ENCODE results near the gene DCC. TPM values are rescaled to one million over a fixed set of nuclear protein-coding genes. Genes with fewer than 3 reads are reported as not detected.

The DCC gene
- total RNA-seq, 1 experiment from 2014 or later, result not detected

DNA sequence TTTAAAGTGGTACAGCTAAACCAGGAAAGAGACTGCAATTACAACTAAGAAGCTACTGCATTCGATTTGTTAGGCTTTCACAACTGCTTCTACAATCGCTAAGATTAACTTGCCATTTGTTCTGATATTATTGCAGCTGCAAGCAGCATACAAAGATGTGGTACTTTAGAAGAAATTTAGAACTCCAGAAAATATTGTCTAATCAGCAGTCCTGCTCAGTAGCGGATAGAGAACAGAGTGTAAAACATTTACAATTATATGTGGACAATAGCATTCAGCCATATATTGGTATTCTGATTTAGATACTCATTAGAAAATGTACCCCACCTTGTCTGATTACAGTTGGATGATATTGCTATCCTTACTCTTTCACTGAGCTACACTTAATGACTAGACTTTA is 265.3 kb downstream of the DCC start:
- no peaks in the 10 kb centered on the region for H3K79me2 ChIP-seq (ENCODE audit: low read depth)
- H3K9me2 ChIP-seq (ENCODE audit: insufficient read depth), result no peaks in the 10 kb centered on the region
- intact Hi-C loops (cut with micrococcal nuclease; ENCODE audit: unreplicated experiment), result no loop called here
- no peaks in the 10 kb centered on the region; the same call in 1 of the 2 replicates for H4K20me1 ChIP-seq (ENCODE audit: insufficient read depth)
- H3K36me3 ChIP-seq (ENCODE audit: low read depth), result no peaks in the 10 kb centered on the region
- no peaks in the 10 kb centered on the region for H3K4me1 ChIP-seq (replicated peaks; ENCODE audit: insufficient read depth)
- POLR2A ChIA-PET (ENCODE audit: unreplicated experiment), result no interaction called here
- CTCF ChIA-PET, result no interaction called here
- BruUV-seq (replicated peaks), result no TSS peak
- H3K27ac ChIP-seq, result no peak overlapping the region
- no peak overlapping the region for H3K4me2 ChIP-seq
- TF ChIP-seq EZH2 (IDR thresholded peaks at IDR 0.05; ENCODE audit: low read depth) (no peak), CTCF (conservative IDR thresholded peaks at IDR 0.05) (no peak)
- H3K9me3 ChIP-seq (ENCODE audit: insufficient read depth, low read depth), result no peaks in the 10 kb centered on the region
- H2AFZ ChIP-seq, result no peak overlapping the region
- DNase-seq, result no peak
- 0 out of 2 replicates have a peak, but pooled peaks cover 6% of the 10 kb centered on the region for H3K27me3 ChIP-seq (ENCODE audit: insufficient read depth, low read depth)
- H3F3A ChIP-seq (ENCODE audit: insufficient read depth, low read depth), result no peaks in the 10 kb centered on the region
- no peak overlapping the region for H3K4me3 ChIP-seq

DNA sequence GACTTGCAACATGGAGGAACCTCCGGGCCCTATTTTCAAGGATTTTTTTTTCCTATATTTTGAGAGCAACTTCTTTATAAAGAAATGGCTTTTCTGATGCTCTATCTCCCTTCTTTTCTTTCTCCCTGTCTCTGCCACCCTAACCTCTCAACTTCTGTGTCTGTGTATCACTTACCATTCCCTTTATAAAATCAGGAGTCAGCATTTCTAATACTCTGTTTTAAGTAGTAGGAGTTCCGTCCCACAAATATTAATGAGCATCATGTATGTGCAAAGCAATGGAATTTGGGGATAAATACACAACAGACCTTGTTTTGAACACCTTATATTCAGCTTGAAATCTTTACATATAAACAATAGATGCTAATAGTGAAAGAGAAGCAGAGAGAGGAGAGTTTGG is 268.0 kb downstream of the DCC start:
- Histone ChIP-seq H2AFZ (no peak overlapping the region), H3K36me3 (ENCODE audit: low read depth) (no peaks in the 10 kb centered on the region), H3F3A (ENCODE audit: insufficient read depth, low read depth) (no peaks in the 10 kb centered on the region), H3K79me2 (ENCODE audit: low read depth) (no peaks in the 10 kb centered on the region), H3K27me3 (ENCODE audit: insufficient read depth, low read depth) (0 out of 2 replicates have a peak, but pooled peaks cover 6% of the 10 kb centered on the region), H3K4me1 (replicated peaks; ENCODE audit: insufficient read depth) (no peaks in the 10 kb centered on the region), H3K9me3 (ENCODE audit: insufficient read depth, low read depth) (no peaks in the 10 kb centered on the region), H3K9me2 (ENCODE audit: insufficient read depth) (no peaks in the 10 kb centered on the region), H4K20me1 (ENCODE audit: insufficient read depth) (no peaks in the 10 kb centered on the region; the same call in 1 of the 2 replicates), H3K27ac (no peak overlapping the region), H3K4me2 (no peak overlapping the region), H3K4me3 (no peak overlapping the region)
- ChIA-PET POLR2A (ENCODE audit: unreplicated experiment) (no interaction called here), CTCF (no interaction called here)
- BruUV-seq (replicated peaks), result no TSS peak
- TF ChIP-seq EZH2 (IDR thresholded peaks at IDR 0.05; ENCODE audit: low read depth) (no peak), CTCF (conservative IDR thresholded peaks at IDR 0.05) (no peak)
- DNase-seq, result no peak
- intact Hi-C loops (cut with micrococcal nuclease; ENCODE audit: unreplicated experiment), result no loop called here

GRCh38 chr18:52610451-52611115 is 270.6 kb downstream of the DCC start:
- H3K27me3 ChIP-seq (ENCODE audit: insufficient read depth, low read depth), result peaks cover 20% of the 10 kb centered on the region; the same call in 1 of the 2 replicates
- no peak overlapping the region for H2AFZ ChIP-seq
- ChIA-PET POLR2A (ENCODE audit: unreplicated experiment) (no interaction called here), CTCF (no interaction called here)
- H3F3A ChIP-seq (ENCODE audit: insufficient read depth, low read depth), result no peaks in the 10 kb centered on the region
- H3K27ac ChIP-seq, result no peak overlapping the region
- BruUV-seq (replicated peaks), result no TSS peak
- H3K4me3 ChIP-seq, result no peak overlapping the region
- intact Hi-C loops (cut with micrococcal nuclease; ENCODE audit: unreplicated experiment), result no loop called here
- no peak overlapping the region for H3K4me2 ChIP-seq
- H3K36me3 ChIP-seq (ENCODE audit: low read depth), result no peaks in the 10 kb centered on the region
- TF ChIP-seq EZH2 (IDR thresholded peaks at IDR 0.05; ENCODE audit: low read depth) (no peak), CTCF (conservative IDR thresholded peaks at IDR 0.05) (no peak)
- no peaks in the 10 kb centered on the region for H3K9me2 ChIP-seq (ENCODE audit: insufficient read depth)
- H3K9me3 ChIP-seq (ENCODE audit: insufficient read depth, low read depth), result no peaks in the 10 kb centered on the region
- no peaks in the 10 kb centered on the region; the same call in 1 of the 2 replicates for H4K20me1 ChIP-seq (ENCODE audit: insufficient read depth)
- no peaks in the 10 kb centered on the region for H3K79me2 ChIP-seq (ENCODE audit: low read depth)
- DNase-seq, result no peak
- no peaks in the 10 kb centered on the region for H3K4me1 ChIP-seq (replicated peaks; ENCODE audit: insufficient read depth)

Measured in PC-9 (cell line).